Activated CD8-positive, alpha-beta memory T cell treated with anti-CD3 and anti-CD28 coated beads for 36 hours (primary cell): Measurements from ENCODE around the gene P4HB. TPM values are rescaled to one million over a fixed set of nuclear protein-coding genes. Genes with fewer than 3 reads are reported as not detected.

Experiments used
- CTCF ChIA-PET: fragments of 350-600 bp; sonication (Branson Sonifier 250); formaldehyde crosslinking; loops from one replicate; lab custom pipeline; 2021; ENCODE audit warnings: antibody characterized with exemption; lab: Charles Lee
- POLR2A ChIA-PET: fragments of 350-600 bp; sonication (Branson Sonifier 250); formaldehyde crosslinking; loops from one replicate; lab custom pipeline; 2021; ENCODE audit warnings: antibody characterized with exemption; lab: Charles Lee
- total RNA-seq, 2 experiments: library from RNA; stranded (reverse); gene quantifications; one replicate each; pipeline ENCODE4 v1.2.3, GENCODE V29; 2021

Gene P4HB
- total RNA-seq, 2 experiments from 2014 or later = 493 to 503 TPM

GRCh38 chr17:81828656-81829055 lies 31.7 kb downstream of the P4HB start:
- ChIA-PET POLR2A (no interaction called here), CTCF (interaction anchor here (0.9 kb wide), 2 partner anchors 30 to 93 kb away, joined by 3 to 4 read pairs; no protein-coding TSS in a partner anchor)

DNA sequence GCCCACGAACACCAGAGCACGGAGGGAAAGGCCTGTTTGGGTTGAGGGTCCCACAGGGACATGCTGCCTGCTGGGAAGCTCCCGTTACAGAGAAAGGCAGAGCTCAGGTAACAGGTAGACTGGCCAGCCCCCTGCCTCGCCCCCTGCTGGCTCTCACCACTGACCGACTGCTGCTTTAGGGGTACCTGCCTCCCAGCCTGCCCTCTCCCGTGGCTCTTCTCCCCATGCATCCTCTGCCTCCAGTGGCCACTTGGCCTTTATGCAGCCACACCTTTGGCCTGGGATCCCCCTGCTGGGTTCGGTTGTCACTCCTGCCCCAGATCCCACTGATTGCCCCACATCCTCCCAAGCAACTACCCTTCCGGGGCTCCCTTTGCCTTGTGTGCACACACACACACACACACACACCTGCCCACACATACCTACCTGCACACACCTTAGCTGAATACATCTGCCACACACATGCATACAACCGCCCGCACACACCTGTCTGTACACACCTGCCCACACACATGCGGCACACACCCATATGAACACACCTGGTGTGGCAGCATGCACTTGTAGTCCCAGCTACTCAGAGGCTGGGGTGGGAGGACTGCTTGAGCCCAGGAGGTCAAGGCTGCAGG lies 34.4 kb downstream of the P4HB start:
- CTCF ChIA-PET = interaction anchor here (0.7 to 0.8 kb wide), 2 partner anchors 14 to 184 kb away, joined by 3 to 5 read pairs; no protein-coding TSS in a partner anchor
- POLR2A ChIA-PET = interaction anchor here (0.7 kb wide), 1 partner anchor 153 kb away, joined by 8 read pairs; no protein-coding TSS in a partner anchor

- CTCF ChIA-PET = interaction anchor here (0.9 kb wide), 1 partner anchor 123 kb away, joined by 3 read pairs; no protein-coding TSS in a partner anchor
- POLR2A ChIA-PET = no interaction called here
Observed at GRCh38 chr17:81824595-81824994, 35.7 kb downstream of the P4HB start.

DNA sequence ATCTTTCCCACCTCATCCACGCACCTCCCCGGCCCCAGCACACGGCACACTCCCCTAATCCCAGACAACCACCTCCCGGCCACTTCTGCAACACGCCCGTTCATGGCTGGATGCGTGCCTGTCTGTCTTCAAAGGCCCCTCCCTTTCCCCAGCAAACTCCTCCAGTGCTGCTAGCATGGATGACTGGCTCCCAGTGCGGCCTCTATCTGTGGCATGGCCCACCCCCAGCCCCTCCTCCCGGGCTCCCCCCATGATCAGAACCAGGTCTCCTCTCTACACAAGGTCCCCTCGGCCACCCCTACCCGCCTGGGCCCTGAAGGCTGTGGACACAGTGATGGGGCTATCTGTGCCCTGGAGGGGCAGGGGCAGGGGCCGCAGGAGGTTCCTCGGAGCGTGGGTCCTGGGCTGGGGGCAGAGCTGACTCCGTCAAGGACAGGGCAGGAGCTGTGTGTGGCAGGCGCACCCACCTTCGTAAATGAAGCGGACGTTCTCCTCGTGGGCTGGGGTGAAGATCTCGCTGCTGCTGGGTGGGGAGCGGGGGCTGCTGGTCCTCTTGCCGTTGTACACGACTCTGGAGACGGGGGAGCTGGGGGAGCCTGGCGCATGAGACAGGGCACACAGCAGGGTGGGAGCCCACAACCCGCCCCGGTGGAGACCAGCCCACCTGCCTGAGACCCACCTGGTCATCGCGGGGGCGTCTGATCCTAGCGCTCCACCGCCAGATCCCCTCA lies 36.4 kb downstream of the P4HB start:
- POLR2A ChIA-PET = no interaction called here
- CTCF ChIA-PET = no interaction called here

- CTCF ChIA-PET = no interaction called here
- POLR2A ChIA-PET = no interaction called here
Observed at GRCh38 chr17:81822996-81823819, 37.1 kb downstream of the P4HB start.

DNA sequence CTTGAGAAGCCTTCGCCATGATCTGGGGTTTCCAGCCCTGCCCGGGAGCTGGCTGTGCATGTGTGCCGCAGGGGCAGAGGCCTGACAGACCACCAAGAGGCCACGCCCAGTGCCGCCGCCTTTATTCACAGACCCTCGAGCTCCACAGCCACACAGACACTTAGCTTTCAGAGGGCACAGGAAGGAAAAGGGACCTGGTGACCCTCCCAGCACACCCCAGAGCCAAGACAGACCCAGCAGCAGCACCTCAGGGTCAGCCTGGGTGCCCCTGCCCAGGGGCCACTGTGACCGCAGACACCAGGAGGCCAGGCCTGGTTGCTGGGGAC lies 38.1 kb downstream of the P4HB start:
- ChIA-PET POLR2A (no interaction called here), CTCF (interaction anchor here (0.5 kb wide), 1 partner anchor 97 kb away, joined by 4 read pairs; no protein-coding TSS in a partner anchor)

- CTCF ChIA-PET = interaction anchor here (0.5 kb wide), 1 partner anchor 97 kb away, joined by 4 read pairs; no protein-coding TSS in a partner anchor
- POLR2A ChIA-PET = no interaction called here
Observed at GRCh38 chr17:81821603-81822311, 38.6 kb downstream of the P4HB start.

- CTCF ChIA-PET = no interaction called here
- POLR2A ChIA-PET = no interaction called here
Observed at GRCh38 chr17:81821147-81821546, 39.2 kb downstream of the P4HB start.

DNA sequence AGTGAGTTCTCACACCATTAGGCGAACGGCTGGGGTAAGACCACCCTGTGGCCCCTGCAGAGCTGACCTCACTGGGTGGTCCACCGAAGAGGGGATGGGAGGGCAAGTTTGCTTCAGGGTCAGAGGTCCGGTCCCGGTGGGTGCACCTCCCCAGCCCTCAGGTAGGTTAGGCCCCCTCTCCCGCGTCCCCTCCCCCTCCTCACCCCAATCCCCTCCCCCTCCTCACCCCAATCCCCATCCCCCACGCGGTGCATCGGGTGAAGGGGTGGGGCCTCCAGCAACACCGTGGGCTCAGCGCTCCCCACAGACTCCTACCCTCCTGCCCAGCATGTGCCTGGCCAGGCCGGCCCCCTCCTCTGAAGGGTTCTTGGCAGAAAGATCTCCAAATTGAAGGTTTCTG lies 40.6 kb downstream of the P4HB start:
- POLR2A ChIA-PET = no interaction called here
- CTCF ChIA-PET = no interaction called here

GRCh38 chr17:81817758-81818147 lies 42.6 kb downstream of the P4HB start:
- ChIA-PET POLR2A (no interaction called here), CTCF (no interaction called here)

GRCh38 chr17:81815646-81815986 lies 44.7 kb downstream of the P4HB start:
- ChIA-PET CTCF (interaction anchor here (0.6 kb wide), 1 partner anchor 35 kb away, joined by 3 read pairs; no protein-coding TSS in a partner anchor), POLR2A (no interaction called here)

GRCh38 chr17:81814748-81815645 lies 45.3 kb downstream of the P4HB start:
- ChIA-PET CTCF (interaction anchor here (0.6 kb wide), 1 partner anchor 35 kb away, joined by 3 read pairs; no protein-coding TSS in a partner anchor), POLR2A (no interaction called here)

DNA sequence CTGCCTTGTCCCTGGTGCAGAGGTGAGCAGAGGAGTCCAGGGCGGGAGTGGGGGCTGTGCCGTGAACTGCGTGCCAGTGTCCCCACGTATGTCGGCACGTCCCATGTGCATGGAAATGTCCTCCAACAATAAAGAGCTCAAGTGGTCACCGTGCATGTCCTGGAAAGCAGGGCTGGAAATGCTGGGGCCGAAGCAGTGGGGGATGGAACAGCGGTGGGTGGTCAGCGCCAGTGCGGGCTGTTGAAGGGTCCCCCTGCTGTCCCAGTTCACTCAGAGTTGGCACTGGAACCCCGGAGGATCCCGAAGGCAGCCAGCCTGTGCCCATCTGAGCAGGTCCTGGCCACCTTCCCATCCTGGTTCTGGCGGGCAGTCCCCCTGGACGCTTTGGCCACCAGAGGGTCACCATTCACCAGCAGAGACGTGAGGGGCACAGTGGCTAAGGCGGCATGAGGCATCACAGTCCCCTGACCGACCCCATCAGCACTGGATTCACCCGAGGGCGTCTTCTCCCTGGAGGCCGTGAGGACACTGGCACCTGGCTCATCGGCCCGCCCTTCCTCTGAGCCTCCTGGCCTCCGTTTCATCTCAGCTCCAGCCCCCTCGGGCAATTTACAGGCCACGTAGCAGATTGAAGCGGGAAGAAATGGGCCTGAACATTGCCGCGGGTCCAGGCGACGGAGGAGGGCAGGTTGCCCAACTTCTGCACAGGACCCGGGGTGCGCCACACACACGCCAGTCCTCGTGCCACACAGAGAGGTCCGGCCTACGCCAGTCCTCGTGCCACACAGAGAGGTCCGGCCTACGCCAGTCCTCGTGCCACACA lies 46.3 kb downstream of the P4HB start:
- ChIA-PET CTCF (no interaction called here), POLR2A (no interaction called here)

GRCh38 chr17:81813371-81813684 lies 47.0 kb downstream of the P4HB start:
- POLR2A ChIA-PET = no interaction called here
- CTCF ChIA-PET = no interaction called here

DNA sequence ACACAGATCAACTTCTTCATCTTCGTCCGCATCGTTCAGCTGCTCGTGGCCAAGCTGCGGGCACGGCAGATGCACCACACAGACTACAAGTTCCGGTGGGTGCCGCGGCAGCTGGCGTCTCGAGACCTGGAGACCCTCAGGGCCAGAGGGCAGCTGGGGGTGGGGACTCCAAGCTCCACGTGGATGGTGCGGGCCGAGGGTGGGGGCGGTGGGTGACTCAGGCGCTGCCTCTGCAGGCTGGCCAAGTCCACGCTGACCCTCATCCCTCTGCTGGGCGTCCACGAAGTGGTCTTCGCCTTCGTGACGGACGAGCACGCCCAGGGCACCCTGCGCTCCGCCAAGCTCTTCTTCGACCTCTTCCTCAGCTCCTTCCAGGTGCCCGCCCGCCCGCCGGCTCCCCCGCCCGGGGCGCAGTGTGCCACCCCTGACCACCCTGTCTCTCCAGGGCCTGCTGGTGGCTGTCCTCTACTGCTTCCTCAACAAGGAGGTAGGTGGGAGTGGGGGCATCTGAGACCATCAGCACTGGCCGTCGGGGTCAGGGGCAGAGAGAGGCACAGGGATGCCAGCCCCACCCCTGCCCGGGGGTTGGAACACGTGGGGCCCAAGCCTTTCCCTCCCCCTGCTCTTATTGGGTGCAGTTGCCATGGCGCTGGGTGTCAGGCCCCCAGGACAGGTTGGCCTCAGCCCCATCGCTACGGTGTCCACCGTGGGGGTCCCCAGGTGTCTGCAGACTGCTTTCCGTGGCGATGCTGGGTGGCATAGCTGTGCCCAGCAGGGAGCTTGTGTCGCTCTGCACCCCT lies 47.6 kb downstream of the P4HB start:
- ChIA-PET CTCF (interaction anchor here (0.6 kb wide), 1 partner anchor 14 kb away, joined by 3 read pairs; no protein-coding TSS in a partner anchor), POLR2A (no interaction called here)

DNA sequence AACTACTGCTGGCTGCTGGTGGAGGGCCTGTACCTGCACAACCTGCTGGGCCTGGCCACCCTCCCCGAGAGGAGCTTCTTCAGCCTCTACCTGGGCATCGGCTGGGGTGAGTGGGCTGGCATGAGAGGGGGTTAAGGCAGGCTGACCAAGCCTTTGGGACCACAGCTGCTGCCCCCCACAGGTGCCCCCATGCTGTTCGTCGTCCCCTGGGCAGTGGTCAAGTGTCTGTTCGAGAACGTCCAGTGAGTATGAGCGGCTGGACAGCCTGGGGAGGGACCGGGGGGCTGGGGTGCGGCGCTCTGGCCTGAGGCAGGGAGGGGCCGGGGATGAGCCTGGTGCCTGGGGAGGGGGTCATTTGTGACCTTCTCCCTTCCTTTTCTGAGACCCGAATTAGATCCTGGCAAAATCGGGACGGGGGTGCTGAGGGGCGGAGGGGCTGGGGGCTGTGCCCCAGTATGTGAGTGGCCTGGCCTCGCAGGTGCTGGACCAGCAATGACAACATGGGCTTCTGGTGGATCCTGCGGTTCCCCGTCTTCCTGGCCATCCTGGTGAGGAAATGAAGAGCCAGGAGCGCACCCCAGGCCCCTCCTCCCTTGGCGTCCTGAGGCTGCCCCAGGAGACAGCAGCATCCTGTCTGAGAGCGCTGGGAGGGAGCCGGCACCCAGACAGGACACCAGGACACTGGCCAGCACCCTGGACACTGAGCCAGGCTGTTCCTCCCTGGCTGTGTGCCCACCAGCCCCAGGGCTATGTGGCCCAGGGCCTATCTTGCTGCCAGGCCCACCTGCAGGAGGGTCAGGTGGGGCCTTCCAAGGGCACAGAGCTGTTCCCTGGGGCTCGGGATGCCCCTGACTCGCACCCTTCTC lies 48.4 kb downstream of the P4HB start:
- ChIA-PET CTCF (interaction anchor here (0.6 kb wide), 1 partner anchor 15 kb away, joined by 3 read pairs; no protein-coding TSS in a partner anchor), POLR2A (no interaction called here)
